ENCODE results near the gene FAM240B. TPM values are rescaled to one million over a fixed set of nuclear protein-coding genes. Genes with fewer than 3 reads are reported as not detected.

Gene FAM240B
- polyA plus RNA-seq, 3 donors, result not detected

DNA sequence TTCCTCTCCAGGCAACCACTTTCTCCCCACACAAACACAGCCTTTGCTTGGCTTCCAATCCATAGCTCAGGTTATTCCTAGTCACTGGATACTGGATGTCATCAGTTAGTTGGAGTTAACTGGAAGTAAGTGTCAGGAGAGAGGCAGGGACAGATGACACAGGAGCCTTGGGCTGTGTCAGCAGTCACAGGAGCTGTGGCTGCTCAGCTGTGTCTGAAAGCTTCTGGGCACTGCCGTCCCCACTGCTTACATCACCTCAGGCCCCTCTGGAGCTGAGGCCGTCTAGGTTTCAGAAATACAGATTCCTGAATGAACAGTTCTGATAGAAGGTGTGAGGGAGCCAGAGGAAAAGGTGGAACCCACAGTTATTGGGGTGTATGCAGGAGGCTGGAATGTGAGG lies 17.3 kb upstream of the FAM240B start:
- Mint-ChIP-seq H3K9me3 (peaks cover 0 to 5% (median 0%) of the 10 kb centered on the region in 7 donors), H3K4me3 (no peak overlapping the region), H3K36me3 (no peaks in the 10 kb centered on the region), H3K4me1 (no peaks in the 10 kb centered on the region), H3K27ac (no peak overlapping the region), H3K27me3 (ENCODE audit: low read depth in 3 of 3) (peaks cover 0 to 3% (median 2%) of the 10 kb centered on the region in 3 donors)
- no peaks in the 10 kb centered on the region for H3K4me1 ChIP-seq (ENCODE audit: control insufficient read depth in 1 of 2, insufficient read depth in 2 of 2, low read length in 2 of 2)
- no peaks in the 10 kb centered on the region for H3K79me2 ChIP-seq (ENCODE audit: insufficient read depth, low read length)
- intact Hi-C loops (cut with micrococcal nuclease), result no loop called here
- no peaks in the 10 kb centered on the region for H3K9me3 ChIP-seq (replicated peaks in 1 of 2; ENCODE audit: control insufficient read depth in 1 of 2, insufficient read depth in 1 of 2, low read length in 2 of 2)
- no peaks in the 10 kb centered on the region for H4K20me1 ChIP-seq (ENCODE audit: insufficient read depth, low read length)
- no peaks in the 10 kb centered on the region for H3K27me3 ChIP-seq (ENCODE audit: control insufficient read depth in 2 of 2, insufficient read depth in 2 of 2, low read length in 2 of 2)
- no peak overlapping the region for H3K27ac ChIP-seq (ENCODE audit: low read depth in 1 of 2, low read length in 2 of 2)
- H3K4me2 ChIP-seq (replicated peaks; ENCODE audit: extremely low read depth, low read length, poor library complexity, severe bottlenecking), result no peak overlapping the region
- TF ChIP-seq, protein P1, sequence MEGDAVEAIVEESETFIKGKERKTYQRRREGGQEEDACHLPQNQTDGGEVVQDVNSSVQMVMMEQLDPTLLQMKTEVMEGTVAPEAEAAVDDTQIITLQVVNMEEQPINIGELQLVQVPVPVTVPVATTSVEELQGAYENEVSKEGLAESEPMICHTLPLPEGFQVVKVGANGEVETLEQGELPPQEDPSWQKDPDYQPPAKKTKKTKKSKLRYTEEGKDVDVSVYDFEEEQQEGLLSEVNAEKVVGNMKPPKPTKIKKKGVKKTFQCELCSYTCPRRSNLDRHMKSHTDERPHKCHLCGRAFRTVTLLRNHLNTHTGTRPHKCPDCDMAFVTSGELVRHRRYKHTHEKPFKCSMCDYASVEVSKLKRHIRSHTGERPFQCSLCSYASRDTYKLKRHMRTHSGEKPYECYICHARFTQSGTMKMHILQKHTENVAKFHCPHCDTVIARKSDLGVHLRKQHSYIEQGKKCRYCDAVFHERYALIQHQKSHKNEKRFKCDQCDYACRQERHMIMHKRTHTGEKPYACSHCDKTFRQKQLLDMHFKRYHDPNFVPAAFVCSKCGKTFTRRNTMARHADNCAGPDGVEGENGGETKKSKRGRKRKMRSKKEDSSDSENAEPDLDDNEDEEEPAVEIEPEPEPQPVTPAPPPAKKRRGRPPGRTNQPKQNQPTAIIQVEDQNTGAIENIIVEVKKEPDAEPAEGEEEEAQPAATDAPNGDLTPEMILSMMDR (IDR thresholded peaks at IDR 0.05), result no peak
- no peak for DNase-seq
- H3K36me3 ChIP-seq (replicated peaks in 1 of 2; ENCODE audit: control insufficient read depth in 1 of 2, insufficient read depth in 2 of 2, low read length in 2 of 2), result no peaks in the 10 kb centered on the region
- H2AFZ ChIP-seq (ENCODE audit: insufficient read depth, low read depth, low read length, poor library complexity, severe bottlenecking), result no peak overlapping the region
- no peak overlapping the region for H3K9ac ChIP-seq (ENCODE audit: insufficient read depth, low read length, poor library complexity, severe bottlenecking)
- WGBS (ENCODE audit: insufficient coverage), result no CpG with 5 or more reads among the region's 2 CpGs
- no peak overlapping the region for H3K4me3 ChIP-seq (replicated peaks in 1 of 3; ENCODE audit: low read depth in 2 of 3, low read length in 3 of 3)

DNA sequence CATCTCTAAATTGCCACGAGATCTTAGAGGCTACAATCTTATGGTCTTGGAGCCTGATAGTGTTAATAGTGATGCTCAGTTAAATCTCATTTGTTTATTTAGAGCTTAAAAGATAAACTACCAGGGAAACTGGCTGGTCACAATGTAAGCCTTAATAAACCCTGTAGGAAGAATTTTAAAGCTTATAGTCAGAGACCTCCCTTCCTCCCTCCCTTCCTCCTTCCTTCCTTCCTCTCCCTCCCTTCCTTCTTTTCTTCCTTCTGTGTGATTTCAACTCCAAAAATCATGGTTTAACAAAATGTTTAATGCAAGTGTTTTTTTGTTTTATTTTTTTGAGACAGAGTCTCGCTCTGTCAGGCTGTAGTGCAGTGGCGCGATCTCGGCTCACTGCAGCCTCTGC lies 14.9 kb upstream of the FAM240B start:
- H3K9me3 ChIP-seq (replicated peaks in 1 of 2; ENCODE audit: control insufficient read depth in 1 of 2, insufficient read depth in 1 of 2, low read length in 2 of 2), result no peaks in the 10 kb centered on the region
- no peak overlapping the region for H3K4me3 ChIP-seq (replicated peaks in 1 of 3; ENCODE audit: low read depth in 2 of 3, low read length in 3 of 3)
- Mint-ChIP-seq H3K4me3 (no peak overlapping the region), H3K4me1 (no peaks in the 10 kb centered on the region), H3K9me3 (peaks cover 0 to 9% (median 0%) of the 10 kb centered on the region in 7 donors), H3K36me3 (no peaks in the 10 kb centered on the region), H3K27ac (peak overlapping the region in 2 of 7 donors; percentile 71 to 90), H3K27me3 (ENCODE audit: low read depth in 3 of 3) (peaks cover 0 to 5% (median 3%) of the 10 kb centered on the region in 3 donors)
- DNase-seq, result no peak
- intact Hi-C loops (cut with micrococcal nuclease), result no loop called here
- no peaks in the 10 kb centered on the region for H3K79me2 ChIP-seq (ENCODE audit: insufficient read depth, low read length)
- H3K9ac ChIP-seq (ENCODE audit: insufficient read depth, low read length, poor library complexity, severe bottlenecking), result no peak overlapping the region
- TF ChIP-seq, protein P1 (IDR thresholded peaks at IDR 0.05), result no peak
- H3K27me3 ChIP-seq (ENCODE audit: control insufficient read depth in 2 of 2, insufficient read depth in 2 of 2, low read length in 2 of 2), result no peaks in the 10 kb centered on the region
- no peak overlapping the region for H2AFZ ChIP-seq (ENCODE audit: insufficient read depth, low read depth, low read length, poor library complexity, severe bottlenecking)
- no peaks in the 10 kb centered on the region for H3K36me3 ChIP-seq (replicated peaks in 1 of 2; ENCODE audit: control insufficient read depth in 1 of 2, insufficient read depth in 2 of 2, low read length in 2 of 2)
- no peak overlapping the region for H3K27ac ChIP-seq (ENCODE audit: low read depth in 1 of 2, low read length in 2 of 2)
- 93% methylated on average over 4 of the region's 5 CpGs for WGBS (ENCODE audit: insufficient coverage)
- H4K20me1 ChIP-seq (ENCODE audit: insufficient read depth, low read length), result no peaks in the 10 kb centered on the region
- no peaks in the 10 kb centered on the region for H3K4me1 ChIP-seq (ENCODE audit: control insufficient read depth in 1 of 2, insufficient read depth in 2 of 2, low read length in 2 of 2)
- H3K4me2 ChIP-seq (replicated peaks; ENCODE audit: extremely low read depth, low read length, poor library complexity, severe bottlenecking), result no peak overlapping the region
